CD4-positive, alpha-beta T cell (primary cell): Measurements from ENCODE around the gene OPALIN. TPM values are rescaled to one million over a fixed set of nuclear protein-coding genes. Genes with fewer than 3 reads are reported as not detected.

Experiments used
- ATAC-seq: fragments of 200-7000 bp; cut with Tn5 transposase; one replicate; pipeline ENCODE4 v1.10.0; 2022; ENCODE audit warnings: mild to moderate bottlenecking; ENCODE audit not compliant: poor library complexity
- CTCF ChIA-PET: fragments of 350-600 bp; sonication (Branson Sonifier 250); formaldehyde crosslinking; loops from one replicate; lab custom pipeline; 2021; ENCODE audit warnings: antibody characterized with exemption, inconsistent platforms; lab: Charles Lee
- POLR2A ChIA-PET: fragments of 350-600 bp; sonication (Branson Sonifier 250); formaldehyde crosslinking; loops from one replicate; lab custom pipeline; 2021; ENCODE audit warnings: antibody characterized with exemption, inconsistent platforms; lab: Charles Lee
- DNase-seq, 14 experiments: peaks; one replicate each; pipeline ENCODE4 v3.0.0-alpha.2; 2013 to 2020; ENCODE audit warnings: mixed read lengths in 2 of 14
- H3K27ac ChIP-seq, 2 donors: one replicate each; pipeline versions ENCODE4 v1.5.1 to v1.7.0; 2013; ENCODE audit warnings: low read length in 2 of 2, low read depth in 1 of 2, mild to moderate bottlenecking in 1 of 2
- H3K27me3 ChIP-seq, 2 experiments: 1 replicate in 1 of 2; 2 replicates in 1 of 2; pipeline versions ENCODE4 v1.6.1 to v1.7.0; 2013; ENCODE audit warnings: low read length in 2 of 2, control low read depth in 1 of 2, mild to moderate bottlenecking in 1 of 2, moderate library complexity in 1 of 2; ENCODE audit not compliant: insufficient read depth in 2 of 2, control insufficient read depth in 1 of 2
- H3K36me3 ChIP-seq: one replicate; pipeline ENCODE4 v1.6.1; 2013; ENCODE audit warnings: low read length, control low read depth; ENCODE audit not compliant: insufficient read depth
- H3K4me1 ChIP-seq: one replicate; pipeline ENCODE4 v1.6.1; 2013; ENCODE audit warnings: low read length, control low read depth; ENCODE audit not compliant: insufficient read depth
- H3K4me3 ChIP-seq: one replicate; pipeline ENCODE4 v1.5.1; 2013; ENCODE audit warnings: mild to moderate bottlenecking, low read length, moderate library complexity
- H3K9me3 ChIP-seq, 2 experiments: 1 replicate in 1 of 2; 2 replicates in 1 of 2; pipeline versions ENCODE4 v1.6.1 to v1.7.0; 2013; ENCODE audit warnings: low read length in 2 of 2, mild to moderate bottlenecking in 2 of 2, control low read depth in 1 of 2, moderate library complexity in 1 of 2; ENCODE audit not compliant: control insufficient read depth in 1 of 2, insufficient read depth in 1 of 2
- H3K27ac Mint-ChIP-seq: one replicate; pipeline ENCODE4 v1.8.0; 2020; ENCODE audit warnings: mixed read lengths
- H3K27me3 Mint-ChIP-seq: one replicate; pipeline ENCODE4 v1.8.0; 2021; ENCODE audit warnings: mixed read lengths
- H3K36me3 Mint-ChIP-seq: one replicate; pipeline ENCODE4 v1.8.0; 2021; ENCODE audit warnings: low read depth, mixed read lengths
- H3K4me1 Mint-ChIP-seq: one replicate; pipeline ENCODE4 v1.8.0; 2021; ENCODE audit warnings: low read depth, mixed read lengths
- H3K4me3 Mint-ChIP-seq: one replicate; pipeline ENCODE4 v1.8.0; 2020; ENCODE audit warnings: mild to moderate bottlenecking, mixed read lengths
- H3K9me3 Mint-ChIP-seq: one replicate; pipeline ENCODE4 v1.8.0; 2020; ENCODE audit warnings: mixed read lengths
- CTCF ChIP-seq: fragments of 200-600 bp; IDR thresholded peaks from one replicate; pipeline ENCODE4 v1.8.0; 2022; ENCODE audit warnings: antibody characterized with exemption, mild to moderate bottlenecking
- intact Hi-C, 2 experiments: fragments of 100-400 bp; cut with DNase I in 1 of 2; cut with micrococcal nuclease in 1 of 2; formaldehyde crosslinking; loops; one replicate each; pipeline versions ENCODE4 v1.15.1 to v1.9.0; 2023 to 2025; cut with DNase I, micrococcal nuclease
- total RNA-seq, 174 experiments: library from RNA in 2 of 174; stranded (reverse) in 2 of 174; gene quantifications; one replicate each; pipeline ENCODE4 v1.2.3 and lab custom pipeline; 2021 to 2026

OPALIN gene
- total RNA-seq, 2 experiments from 2014 or later, result not detected

GRCh38 chr10:96297486-96297885, 61.3 kb downstream of the OPALIN start:
- no peaks in the 10 kb centered on the region for H3K27me3 Mint-ChIP-seq
- intact Hi-C loops, result loop anchor here in 1 of 2 experiments (5.0 to 10.0 kb wide), 2 partner anchors 253 to 605 kb away; partner anchors contain the start of genes CCNJ and TCTN3
- peak overlapping the region in 1 of 2 donors; percentile 47 for H3K27ac ChIP-seq
- peaks cover 0 to 3% of the 10 kb centered on the region in 2 experiments for H3K27me3 ChIP-seq
- ChIA-PET CTCF (no interaction called here), POLR2A (interaction anchor here (0.5 to 1.7 kb wide), 2 partner anchors 17 to 211 kb away, joined by 3 read pairs; no protein-coding TSS in a partner anchor)
- no peak overlapping the region for H3K4me3 ChIP-seq
- H3K4me1 Mint-ChIP-seq, result peaks cover 73% of the 10 kb centered on the region
- no peaks in the 10 kb centered on the region for H3K9me3 ChIP-seq
- no peak for DNase-seq
- TF ChIP-seq CTCF, result no peak
- H3K4me3 Mint-ChIP-seq, result peak overlapping the region; percentile 22
- no peaks in the 10 kb centered on the region for H3K9me3 Mint-ChIP-seq
- H3K36me3 ChIP-seq, result no peaks in the 10 kb centered on the region
- H3K36me3 Mint-ChIP-seq, result no peaks in the 10 kb centered on the region
- peaks cover 33% of the 10 kb centered on the region for H3K4me1 ChIP-seq
- peak overlapping the region; percentile 89 for H3K27ac Mint-ChIP-seq
- no peak for ATAC-seq

DNA sequence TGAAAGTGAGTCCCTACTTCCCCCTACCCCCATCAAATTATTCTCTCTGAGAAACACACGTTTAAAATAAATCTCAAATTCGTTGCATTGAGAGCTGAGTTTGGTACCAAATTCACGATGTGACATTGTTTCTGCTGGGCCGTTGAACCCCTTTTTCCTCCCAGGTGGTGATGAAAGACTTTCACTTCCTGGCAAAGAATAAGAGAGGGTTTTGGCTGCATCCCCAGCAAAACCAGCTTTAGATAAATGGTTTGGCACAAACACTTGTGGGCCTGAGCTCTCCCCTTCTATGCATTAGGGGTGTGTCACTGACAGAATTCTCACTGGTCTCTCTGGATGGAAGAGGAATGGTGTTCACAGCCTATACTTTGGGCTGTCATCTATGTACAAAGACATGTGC, 63.3 kb downstream of the OPALIN start:
- TF ChIP-seq CTCF, result no peak
- intact Hi-C loops, result loop anchor here in 1 of 2 experiments (5.0 to 10.0 kb wide), 2 partner anchors 251 to 603 kb away; partner anchors contain the start of genes CCNJ and TCTN3
- CTCF ChIA-PET, result no interaction called here
- Histone ChIP-seq H3K27ac (no peak overlapping the region), H3K27me3 (no peaks in the 10 kb centered on the region), H3K9me3 (no peaks in the 10 kb centered on the region), H3K4me1 (peaks cover 26% of the 10 kb centered on the region), H3K4me3 (no peak overlapping the region), H3K36me3 (no peaks in the 10 kb centered on the region)
- peaks cover 53% of the 10 kb centered on the region for H3K4me1 Mint-ChIP-seq
- H3K4me3 Mint-ChIP-seq, result no peak overlapping the region
- no peaks in the 10 kb centered on the region for H3K27me3 Mint-ChIP-seq
- no peak for DNase-seq
- ATAC-seq, result no peak
- peak overlapping the region; percentile 61 for H3K27ac Mint-ChIP-seq
- POLR2A ChIA-PET, result interaction anchor here (0.6 to 1.9 kb wide), 4 partner anchors 11 to 66 kb away, joined by 3 to 5 read pairs (median 4); no protein-coding TSS in a partner anchor
- H3K36me3 Mint-ChIP-seq, result no peaks in the 10 kb centered on the region
- H3K9me3 Mint-ChIP-seq, result no peaks in the 10 kb centered on the region

Other genes starting within 250 kb of the OPALIN start
- 1 to 10 TPM; 7.4 to 7.9 TPM for gene ZNF518A, start 228.7 kb downstream of the OPALIN start, total RNA-seq
- gene BLNK, start 87.4 kb downstream of the OPALIN start, total RNA-seq, result not detected
- under 1 TPM in 1 of 2 experiments, not detected in 1; 0.11 TPM for gene DNTT, start 54.6 kb downstream of the OPALIN start, total RNA-seq
- not detected for gene TLL2, start 154.9 kb upstream of the OPALIN start, total RNA-seq
- 10 to 100 TPM; 92.4 to 92.7 TPM for gene TM9SF3, start 228.0 kb upstream of the OPALIN start, total RNA-seq